Measurements from ENCODE around the gene KIAA0232. TPM values are rescaled to one million over a fixed set of nuclear protein-coding genes. Genes with fewer than 3 reads are reported as not detected.
A peak's percentile ranks its signal among the peaks of the same experiment; 100 is the strongest.

The KIAA0232 gene
- total RNA-seq, 4 donors from 2014 or later, result 19.2 to 52.1 (median 24.6) TPM

DNA sequence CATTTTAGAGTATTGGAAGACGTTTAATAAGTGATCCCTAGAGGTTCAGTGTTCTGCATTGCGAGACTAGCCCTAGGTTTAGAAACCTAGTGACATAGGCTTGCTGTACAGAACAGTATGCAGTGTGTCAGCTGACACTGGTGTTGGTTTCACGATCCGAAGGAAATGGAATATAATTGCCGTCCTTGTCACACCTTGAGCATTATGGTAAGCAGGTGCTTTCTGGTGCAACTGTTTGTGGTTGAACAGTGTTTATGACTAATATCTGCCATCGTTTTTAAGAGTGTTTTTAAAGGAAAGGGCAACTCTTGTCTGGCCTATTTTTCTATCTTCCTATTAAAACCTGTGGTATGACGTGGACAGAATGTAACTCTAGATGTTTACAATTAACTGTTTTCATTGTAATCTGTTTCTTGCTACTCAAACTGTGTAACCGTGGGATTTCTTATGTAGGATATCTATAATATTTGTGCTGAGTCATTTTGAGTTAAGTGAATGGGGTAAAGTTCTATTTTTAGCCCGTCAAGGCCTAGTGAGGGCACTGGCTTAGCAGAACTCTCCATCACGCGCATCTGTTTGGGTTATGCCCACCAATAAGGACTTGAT, 73.3 kb downstream of the KIAA0232 start:
- H3K4me3 ChIP-seq (ENCODE audit: low read depth, poor library complexity, severe bottlenecking), result no peak overlapping the region
- TF ChIP-seq, protein P1, sequence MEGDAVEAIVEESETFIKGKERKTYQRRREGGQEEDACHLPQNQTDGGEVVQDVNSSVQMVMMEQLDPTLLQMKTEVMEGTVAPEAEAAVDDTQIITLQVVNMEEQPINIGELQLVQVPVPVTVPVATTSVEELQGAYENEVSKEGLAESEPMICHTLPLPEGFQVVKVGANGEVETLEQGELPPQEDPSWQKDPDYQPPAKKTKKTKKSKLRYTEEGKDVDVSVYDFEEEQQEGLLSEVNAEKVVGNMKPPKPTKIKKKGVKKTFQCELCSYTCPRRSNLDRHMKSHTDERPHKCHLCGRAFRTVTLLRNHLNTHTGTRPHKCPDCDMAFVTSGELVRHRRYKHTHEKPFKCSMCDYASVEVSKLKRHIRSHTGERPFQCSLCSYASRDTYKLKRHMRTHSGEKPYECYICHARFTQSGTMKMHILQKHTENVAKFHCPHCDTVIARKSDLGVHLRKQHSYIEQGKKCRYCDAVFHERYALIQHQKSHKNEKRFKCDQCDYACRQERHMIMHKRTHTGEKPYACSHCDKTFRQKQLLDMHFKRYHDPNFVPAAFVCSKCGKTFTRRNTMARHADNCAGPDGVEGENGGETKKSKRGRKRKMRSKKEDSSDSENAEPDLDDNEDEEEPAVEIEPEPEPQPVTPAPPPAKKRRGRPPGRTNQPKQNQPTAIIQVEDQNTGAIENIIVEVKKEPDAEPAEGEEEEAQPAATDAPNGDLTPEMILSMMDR (IDR thresholded peaks at IDR 0.05), result no peak
- no peak for TF ChIP-seq POLR2A (IDR thresholded peaks at IDR 0.05)
- WGBS, 2 donors, result 76 to 77% methylated on average over 11 of the region's 11 CpGs
- DNase-seq (ENCODE audit: low spot score in 2 of 2), result no peak
- intact Hi-C loops (cut with DNase I; ENCODE audit: low total_unique reads), result no loop called here

DNA sequence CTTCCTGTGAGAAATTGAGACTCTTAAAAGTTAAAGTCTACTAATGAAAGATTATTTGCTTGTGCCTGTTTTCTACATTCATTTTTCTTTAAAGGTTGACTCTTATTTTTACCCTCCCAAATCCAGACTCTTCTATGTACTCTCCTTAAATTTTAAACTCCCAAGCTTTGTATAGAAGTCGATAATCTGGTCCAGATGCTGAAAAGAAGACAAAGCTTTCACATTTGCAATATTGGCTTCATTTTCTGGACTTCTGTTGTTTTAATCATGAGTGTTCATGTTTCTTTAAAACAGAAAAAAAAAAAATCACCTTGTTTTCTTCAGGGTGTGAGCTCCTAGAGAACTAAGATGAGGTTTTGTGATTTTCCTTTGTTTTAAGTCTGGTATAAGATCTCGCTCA, 73.9 kb downstream of the KIAA0232 start:
- intact Hi-C loops (cut with DNase I; ENCODE audit: low total_unique reads), result no loop called here
- TF ChIP-seq, protein P1 (IDR thresholded peaks at IDR 0.05), result no peak
- no peak for TF ChIP-seq POLR2A (IDR thresholded peaks at IDR 0.05)
- no peak for DNase-seq (ENCODE audit: low spot score in 2 of 2)
- WGBS, 2 donors, result 78 to 79% methylated on average over 2 of the region's 2 CpGs
- H3K4me3 ChIP-seq (ENCODE audit: low read depth, poor library complexity, severe bottlenecking), result no peak overlapping the region

DNA sequence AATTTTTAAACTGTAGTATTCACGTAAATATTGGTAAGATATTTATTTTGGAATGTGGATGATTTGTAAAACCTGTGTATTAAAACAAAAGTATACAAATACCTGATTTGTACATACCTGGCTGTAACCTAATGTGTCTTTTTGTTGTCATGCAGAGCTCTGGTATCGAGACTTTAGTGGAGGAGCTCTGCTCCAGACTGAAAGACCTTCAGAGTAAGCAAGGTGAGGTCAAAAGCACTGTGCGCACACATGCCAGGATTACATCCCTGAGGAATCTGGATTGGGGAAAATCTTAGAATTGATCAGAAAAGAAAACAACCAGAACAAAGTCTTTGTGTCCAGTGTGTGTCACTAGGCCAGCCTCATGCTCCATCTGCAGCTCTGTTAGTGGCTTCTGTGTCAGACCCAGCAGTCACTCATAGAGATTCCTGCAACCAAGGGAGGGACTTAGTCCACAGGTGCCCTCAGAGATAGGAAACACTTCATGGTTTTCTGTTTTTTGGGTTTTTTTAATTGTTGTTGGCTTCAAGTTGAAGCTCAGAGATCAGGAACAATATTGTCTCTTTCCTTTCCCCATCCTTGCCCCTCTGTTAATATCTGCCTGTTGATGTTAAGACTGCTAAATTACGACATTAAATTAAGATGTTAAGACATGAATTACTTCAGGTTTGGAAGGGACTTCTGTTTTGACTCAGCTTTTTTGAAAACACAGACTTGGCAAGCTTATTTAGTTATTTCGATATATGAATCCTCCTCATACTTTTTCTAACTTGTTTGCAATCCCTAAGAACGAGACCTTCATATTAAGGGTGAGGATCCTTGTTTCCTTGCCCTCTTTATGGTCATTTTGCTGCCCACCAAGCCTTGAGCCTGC, 74.7 kb downstream of the KIAA0232 start:
- TF ChIP-seq, protein P1 (IDR thresholded peaks at IDR 0.05), result no peak
- no peak for TF ChIP-seq POLR2A (IDR thresholded peaks at IDR 0.05)
- intact Hi-C loops (cut with DNase I; ENCODE audit: low total_unique reads), result no loop called here
- WGBS, 2 donors, result 78 to 86% methylated on average over 6 of the region's 6 CpGs
- no peak overlapping the region for H3K4me3 ChIP-seq (ENCODE audit: low read depth, poor library complexity, severe bottlenecking)
- DNase-seq (ENCODE audit: low spot score in 2 of 2), result peak in 1 of 2 donors; percentile 45

DNA sequence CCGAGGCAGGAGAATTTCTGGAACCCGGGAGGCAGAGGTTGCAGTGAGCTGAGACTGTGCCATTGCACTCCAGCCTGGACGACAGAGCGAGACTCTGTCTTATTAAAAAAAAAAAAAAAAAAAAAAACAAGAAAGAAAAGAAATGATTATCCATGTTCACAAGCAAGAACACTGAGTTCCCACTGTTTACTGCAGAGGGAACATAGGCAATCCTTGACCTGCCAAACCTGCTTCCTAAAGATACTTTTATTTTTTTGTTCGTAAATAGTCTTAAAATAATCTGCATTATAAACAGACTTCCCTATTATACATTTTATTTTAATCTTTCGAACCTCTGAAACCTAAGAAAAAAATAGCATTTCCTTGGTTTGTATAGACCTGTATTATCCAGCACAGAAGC, 76.5 kb downstream of the KIAA0232 start:
- TF ChIP-seq, protein P1 (IDR thresholded peaks at IDR 0.05), result no peak
- TF ChIP-seq POLR2A (IDR thresholded peaks at IDR 0.05), result no peak
- WGBS, 2 donors, result 79 to 89% methylated on average over 6 of the region's 6 CpGs
- no peak overlapping the region for H3K4me3 ChIP-seq (ENCODE audit: low read depth, poor library complexity, severe bottlenecking)
- intact Hi-C loops (cut with DNase I; ENCODE audit: low total_unique reads), result no loop called here
- no peak for DNase-seq (ENCODE audit: low spot score in 2 of 2)

DNA sequence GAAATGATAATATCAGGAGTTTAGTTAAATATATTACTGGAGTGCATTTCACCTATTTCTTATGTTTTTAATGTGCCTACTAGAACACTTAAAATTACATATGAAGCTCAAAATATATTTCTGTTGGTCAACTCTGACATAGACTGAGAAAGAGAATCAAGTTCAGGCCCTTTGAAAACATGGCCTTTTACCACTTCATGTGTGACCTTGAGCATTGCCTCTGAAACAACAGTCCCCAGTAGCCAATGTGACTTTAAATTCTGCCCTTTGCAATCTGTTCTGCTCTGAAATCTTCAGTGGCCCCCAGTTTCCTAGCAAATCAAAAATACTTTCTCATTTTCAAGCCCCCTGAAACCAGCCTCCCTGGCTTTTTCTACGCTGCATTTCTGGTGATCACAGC, 77.0 kb downstream of the KIAA0232 start:
- intact Hi-C loops (cut with DNase I; ENCODE audit: low total_unique reads), result no loop called here
- TF ChIP-seq, protein P1 (IDR thresholded peaks at IDR 0.05), result no peak
- no peak for TF ChIP-seq POLR2A (IDR thresholded peaks at IDR 0.05)
- no peak overlapping the region for H3K4me3 ChIP-seq (ENCODE audit: low read depth, poor library complexity, severe bottlenecking)
- DNase-seq (ENCODE audit: low spot score in 2 of 2), result no peak
- 100% methylated on average over 1 of the region's 1 CpG for WGBS, 2 donors
